Erythroblast (primary cell): ENCODE data around the gene TMED7.
A peak's percentile ranks its signal among the peaks of the same experiment; 100 is the strongest.

Experiments used
- DNase-seq, 2 experiments: peaks; one replicate each; lab custom pipeline; 2025; lab: John Stamatoyannopoulos, UW
- GATA1 ChIP-seq: IDR thresholded peaks from 2 replicates; pipeline ENCODE4 v1.6.1; 2011; ENCODE audit warnings: low read depth, mild to moderate bottlenecking, control low read depth, low read length, moderate library complexity
- POLR2A ChIP-seq: IDR thresholded peaks from 2 replicates; pipeline ENCODE4 v1.6.1; 2011; ENCODE audit warnings: mild to moderate bottlenecking, low read length

TMED7 gene

GRCh38 chr5:115644046-115644445, 18.2 kb upstream of the TMED7 start:
- no peak for TF ChIP-seq GATA1
- no peak for DNase-seq

- DNase-seq, result no peak
- no peak for TF ChIP-seq POLR2A
- no peak for TF ChIP-seq GATA1
Observed at GRCh38 chr5:115641948-115642347, 16.1 kb upstream of the TMED7 start.

- TF ChIP-seq GATA1 (no peak), POLR2A (no peak)
- DNase-seq, result no peak
Observed at GRCh38 chr5:115640274-115640673, 14.4 kb upstream of the TMED7 start.

- no peak for DNase-seq
- TF ChIP-seq POLR2A (no peak), GATA1 (no peak)
Observed at GRCh38 chr5:115639377-115639776, 13.5 kb upstream of the TMED7 start.

GRCh38 chr5:115637507-115637906, 11.7 kb upstream of the TMED7 start:
- no peak for DNase-seq
- TF ChIP-seq GATA1, result no peak
- TF ChIP-seq POLR2A, result no peak

GRCh38 chr5:115636008-115636407, 10.2 kb upstream of the TMED7 start:
- no peak for DNase-seq
- no peak for TF ChIP-seq POLR2A
- no peak for TF ChIP-seq GATA1

- peak; percentile 82 to 87 for DNase-seq
- TF ChIP-seq GATA1 (no peak), POLR2A (peak; percentile 12)
Observed at GRCh38 chr5:115634343-115635132, 8.7 kb upstream of the TMED7 start.

GRCh38 chr5:115629903-115630302, 4.1 kb upstream of the TMED7 start:
- TF ChIP-seq GATA1 (no peak), POLR2A (no peak)
- DNase-seq, result no peak

- peak; percentile 20 to 23 for DNase-seq
- TF ChIP-seq POLR2A, result no peak
Observed at GRCh38 chr5:115627295-115627865, 1.5 kb upstream of the TMED7 start.

- no peak for TF ChIP-seq GATA1
- no peak for TF ChIP-seq POLR2A
- DNase-seq, result no peak
Observed at GRCh38 chr5:115626445-115626823, 598 bp upstream of the TMED7 start.

- DNase-seq, result peak; percentile 51 to 60
- TF ChIP-seq GATA1, result no peak
- no peak for TF ChIP-seq POLR2A
Observed at GRCh38 chr5:115624994-115625393, 842 bp downstream of the TMED7 start.

- peak; percentile 56 to 67 for DNase-seq
Observed at GRCh38 chr5:115623658-115624057, 2.2 kb downstream of the TMED7 start.

GRCh38 chr5:115621365-115621900, 4.4 kb downstream of the TMED7 start:
- TF ChIP-seq POLR2A (no peak), GATA1 (no peak)
- DNase-seq, result peak in 1 of 2 experiments; percentile 26

More at GRCh38 chr5:115623658-115624057, 2.2 kb downstream of the TMED7 start:
- no peak for TF ChIP-seq GATA1
- TF ChIP-seq POLR2A, result no peak

GRCh38 chr5:115616892-115617291, 8.9 kb downstream of the TMED7 start:
- TF ChIP-seq POLR2A, result no peak
- TF ChIP-seq GATA1, result no peak
- DNase-seq, result no peak

- TF ChIP-seq POLR2A (no peak), GATA1 (no peak)
Observed at GRCh38 chr5:115616472-115616871, 9.4 kb downstream of the TMED7 start.

More at GRCh38 chr5:115616472-115616871, 9.4 kb downstream of the TMED7 start:
- DNase-seq, result no peak
